ENCODE results near the gene BEST4.
A peak's percentile ranks its signal among the peaks of the same experiment; 100 is the strongest.
"Not testable (repeated sequence)": the region's sequence is repeated elsewhere in the genome, so short reads cannot be mapped to it uniquely, and the experiment has no call there.

The BEST4 gene

DNA sequence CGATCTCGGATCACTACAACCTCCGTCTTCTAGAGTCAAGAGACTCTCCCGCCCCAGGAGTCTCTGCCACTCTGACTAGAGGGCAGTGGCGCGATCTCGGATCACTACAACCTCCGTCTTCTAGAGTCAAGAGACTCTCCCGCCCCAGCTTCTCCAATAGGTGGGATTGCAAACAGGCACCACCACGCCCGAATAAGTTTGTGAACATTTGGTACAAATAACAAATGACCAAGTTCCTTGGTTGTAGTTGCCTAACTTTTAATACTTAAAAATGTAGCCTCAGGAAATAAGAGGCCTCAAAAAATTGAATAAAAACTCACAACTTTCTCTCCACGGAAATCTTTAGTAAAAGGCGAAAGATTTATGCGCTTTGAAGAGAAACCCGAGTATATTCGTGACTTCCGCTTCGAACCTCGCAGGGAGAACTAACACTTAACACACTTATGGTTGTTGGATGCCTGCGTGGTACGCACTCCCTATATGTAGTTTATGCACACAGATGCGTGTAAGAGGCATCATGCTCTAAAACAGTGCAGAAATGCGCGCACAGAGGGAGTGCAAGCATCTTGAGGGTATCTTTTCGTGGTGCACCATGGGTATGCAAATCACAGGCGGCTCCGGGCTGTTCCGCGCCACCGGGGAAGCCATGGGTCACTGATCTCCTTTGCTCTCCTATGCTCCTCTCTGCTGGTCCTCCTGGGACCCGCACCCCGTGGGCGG, 31.8 kb upstream of the BEST4 start:
- DNase-seq (ENCODE audit: low read depth in 4 of 4, low spot score in 1 of 4): peak in 3 of 4 experiments; percentile 59 to 78 (median 78)

- DNase-seq (ENCODE audit: low read depth in 4 of 4, low spot score in 1 of 4): no peak
Measured at GRCh38 chr1:44819196-44819607, 31.2 kb upstream of the BEST4 start.

DNA sequence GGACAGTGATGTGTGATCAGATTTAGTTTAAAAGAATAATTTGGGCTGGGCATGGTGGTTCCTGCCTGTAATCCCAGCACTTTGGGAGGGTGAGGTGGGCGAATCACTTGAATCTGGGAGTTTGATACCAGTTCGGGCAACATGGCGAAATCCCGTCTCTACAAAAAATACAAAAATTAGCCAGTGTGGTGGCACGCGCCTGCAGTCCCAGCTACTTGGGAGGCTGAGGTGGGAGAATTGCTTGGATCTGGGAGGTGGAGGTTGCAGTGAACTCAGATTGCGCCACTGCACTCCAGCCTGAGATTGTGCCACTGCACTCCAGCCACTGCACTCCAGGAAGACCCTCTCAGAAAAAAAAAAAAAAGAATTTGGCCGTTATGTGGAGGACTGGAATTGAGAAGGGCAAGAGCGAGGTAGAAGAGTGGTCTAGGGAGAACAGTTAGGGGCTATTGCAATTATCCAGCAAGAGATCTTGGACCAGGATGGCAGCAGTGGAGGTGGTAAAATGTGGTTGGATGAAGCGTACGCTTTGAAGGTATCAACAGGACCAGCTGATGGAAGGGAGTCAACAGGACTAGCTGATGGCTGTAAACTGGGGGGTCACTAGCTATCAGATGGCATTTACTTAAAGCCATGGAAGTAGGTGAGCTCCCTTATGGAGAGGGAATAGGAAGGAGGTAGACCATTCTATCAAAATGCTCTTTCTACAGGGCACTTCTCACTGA, 30.0 kb upstream of the BEST4 start:
- DNase-seq (ENCODE audit: low read depth in 4 of 4, low spot score in 1 of 4): no peak

- no peak for DNase-seq (ENCODE audit: low read depth in 4 of 4, low spot score in 1 of 4)
Measured at GRCh38 chr1:44817307-44817706, 29.3 kb upstream of the BEST4 start.

DNA sequence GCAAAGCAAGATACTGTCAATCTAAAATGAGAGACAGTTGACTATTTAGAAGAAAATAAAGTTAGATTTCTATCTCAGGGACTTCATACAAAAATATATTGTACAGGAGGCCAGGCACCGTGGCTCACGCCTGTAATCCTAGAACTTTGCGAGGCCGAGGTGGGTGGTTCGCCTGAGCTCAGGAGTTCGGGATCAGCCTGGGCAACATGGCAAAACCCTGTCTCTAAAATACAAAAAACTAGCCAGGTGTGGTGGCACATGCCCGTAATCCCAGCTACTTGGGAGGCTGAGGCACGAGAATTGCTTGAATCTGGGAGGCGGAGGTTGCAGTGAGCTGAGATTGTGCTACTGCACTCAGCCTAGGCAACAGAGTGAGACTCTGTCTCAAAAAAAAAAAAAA, 28.0 kb upstream of the BEST4 start:
- DNase-seq (ENCODE audit: low read depth in 4 of 4, low spot score in 1 of 4): not testable (repeated sequence)

DNA sequence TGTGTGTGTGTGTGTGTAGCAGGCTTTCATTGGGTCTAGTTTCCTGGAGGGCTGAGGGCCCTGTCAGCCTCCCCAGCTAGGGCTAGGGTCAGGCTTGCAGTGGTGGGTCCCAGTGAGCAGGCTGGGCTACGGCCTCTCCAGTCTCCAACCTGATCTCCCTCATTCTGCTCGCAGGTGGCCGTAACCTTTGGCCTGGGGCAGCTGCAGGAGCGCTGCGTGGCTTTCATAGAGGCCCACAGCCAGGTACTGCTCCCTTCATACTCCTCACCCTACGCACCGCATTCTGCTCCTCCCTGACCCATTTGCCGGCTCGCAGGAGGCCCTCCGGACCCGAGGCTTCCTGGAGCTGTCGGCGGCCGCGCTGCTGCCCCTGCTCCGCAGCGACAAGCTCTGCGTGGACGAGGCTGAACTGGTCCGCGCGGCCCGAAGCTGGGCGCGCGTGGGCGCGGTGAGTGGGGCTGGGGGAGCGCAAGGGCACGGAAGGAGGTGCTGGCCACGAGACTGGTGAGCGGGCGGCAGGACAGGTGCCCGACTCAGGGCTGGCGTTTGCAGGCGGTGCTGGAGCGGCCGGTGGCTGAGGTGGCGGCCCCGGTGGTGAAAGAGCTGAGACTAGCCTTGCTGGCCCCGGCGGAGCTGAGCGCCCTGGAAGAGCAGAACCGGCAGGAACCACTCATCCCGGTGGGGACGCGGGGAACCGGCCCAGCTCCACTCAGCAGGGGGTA, 25.0 kb upstream of the BEST4 start:
- no peak for DNase-seq (ENCODE audit: low read depth in 4 of 4, low spot score in 1 of 4)

DNA sequence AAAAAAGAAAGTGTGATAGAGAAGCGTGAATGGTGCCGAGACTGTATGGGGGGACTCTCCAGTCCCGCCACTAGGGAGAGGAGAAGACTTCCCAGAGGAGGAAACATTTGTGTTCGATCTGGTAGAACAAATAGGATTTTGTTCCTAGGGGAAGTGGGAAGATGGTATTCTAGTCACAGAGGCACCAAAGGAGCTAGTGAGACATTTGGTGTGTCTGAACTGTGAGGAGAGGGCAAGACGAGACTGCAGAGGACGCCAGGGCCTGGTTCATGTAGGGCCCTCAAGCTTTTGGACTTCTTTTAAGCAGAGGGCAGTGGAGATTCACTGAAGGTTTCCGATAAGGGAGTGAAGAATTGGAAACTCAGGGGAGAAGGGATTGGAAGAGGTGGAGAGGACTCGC, 23.3 kb upstream of the BEST4 start:
- no peak for DNase-seq (ENCODE audit: low read depth in 4 of 4, low spot score in 1 of 4)

DNA sequence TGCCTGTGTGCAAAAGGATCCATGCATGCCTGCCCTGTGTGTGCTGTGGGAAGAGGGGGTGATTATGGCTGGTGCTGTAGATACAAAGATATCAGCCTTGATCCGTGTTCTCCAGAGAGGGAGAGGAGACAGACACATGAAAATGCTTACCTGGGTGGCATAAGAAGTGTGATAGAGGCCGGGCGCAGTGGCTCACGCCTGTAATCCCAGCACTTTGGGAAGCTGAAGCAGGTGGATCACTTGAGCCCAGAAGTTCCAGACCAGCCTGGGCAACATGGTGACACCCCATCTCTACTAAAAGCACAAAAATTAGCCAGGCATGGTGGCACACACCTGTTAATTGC, 22.8 kb upstream of the BEST4 start:
- not testable (repeated sequence) for DNase-seq (ENCODE audit: low read depth in 4 of 4, low spot score in 1 of 4)

DNA sequence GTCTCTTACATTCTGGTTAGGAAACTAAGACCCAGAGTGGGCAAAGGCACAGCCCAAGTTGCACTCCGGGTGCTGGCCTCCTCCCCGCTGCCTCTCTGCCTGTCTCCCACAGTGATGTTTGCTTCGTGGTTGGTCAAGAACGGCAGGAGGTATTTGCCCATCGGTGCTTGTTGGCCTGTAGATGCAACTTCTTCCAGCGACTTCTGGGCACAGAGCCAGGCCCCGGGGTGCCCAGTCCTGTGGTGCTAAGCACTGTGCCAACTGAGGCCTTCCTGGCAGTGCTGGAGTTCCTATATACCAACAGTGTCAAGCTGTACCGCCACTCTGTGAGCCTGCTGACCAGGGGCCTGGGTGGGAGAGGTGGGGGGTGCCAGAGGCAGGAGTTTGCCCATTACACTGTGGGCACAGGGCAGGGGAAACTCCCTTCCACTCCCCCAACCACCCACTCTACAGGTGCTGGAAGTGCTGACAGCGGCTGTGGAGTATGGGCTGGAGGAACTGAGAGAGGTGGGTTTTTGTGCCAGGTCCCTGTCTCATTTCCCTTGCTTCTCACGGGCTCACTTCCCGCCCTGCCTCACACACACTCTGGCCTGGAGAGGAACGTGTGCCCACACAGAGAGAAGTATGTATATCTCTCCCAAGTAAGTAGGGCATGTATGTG, 22.3 kb upstream of the BEST4 start:
- no peak for DNase-seq (ENCODE audit: low read depth in 4 of 4, low spot score in 1 of 4)

DNA sequence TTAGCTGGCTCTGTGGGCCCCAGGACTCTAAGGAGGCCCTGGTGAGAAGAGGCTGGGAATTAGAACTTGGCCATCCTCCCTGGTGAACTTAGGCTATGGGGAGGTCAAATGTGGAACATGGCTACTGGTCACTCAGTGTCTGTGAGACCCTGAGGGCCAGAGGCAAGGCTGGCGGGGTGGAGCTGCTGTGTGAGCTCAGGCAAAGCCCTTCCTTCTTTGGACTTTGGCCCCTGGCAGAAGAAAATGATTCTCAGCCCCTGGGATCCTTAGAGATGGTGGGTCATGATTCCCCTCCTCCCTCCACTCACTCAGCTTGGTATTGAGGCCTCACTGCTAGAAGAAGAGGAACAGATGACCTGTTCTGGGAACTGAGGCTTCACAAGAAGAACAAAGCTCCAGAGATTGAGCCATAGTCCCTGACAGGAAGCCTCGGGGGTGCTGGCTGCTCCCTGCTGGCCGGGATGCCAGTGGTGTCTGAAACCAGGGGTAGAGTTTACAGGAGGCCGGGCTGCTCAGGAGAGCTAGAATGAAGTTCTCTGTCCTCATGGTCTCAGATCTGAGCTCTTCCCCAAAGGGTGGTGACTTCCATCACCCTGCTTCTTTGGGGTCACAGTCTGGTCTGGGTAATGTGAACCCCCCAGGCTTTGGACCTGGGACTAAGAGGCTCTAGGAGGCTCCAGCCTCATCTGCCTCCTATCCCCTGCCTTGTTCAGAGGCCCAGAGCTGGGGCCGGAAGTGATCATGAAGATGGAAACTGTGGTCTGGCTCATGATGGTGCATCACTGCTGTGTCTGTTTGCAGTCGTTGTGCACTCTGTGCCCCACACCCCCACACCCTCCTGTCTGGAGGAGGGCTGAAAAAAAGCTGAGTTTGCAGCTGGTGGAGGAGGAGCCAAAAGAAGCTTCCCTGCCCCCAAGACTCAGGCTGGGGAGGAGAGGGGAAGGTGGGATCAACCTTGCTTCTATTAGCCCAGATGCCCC, 21.3 kb upstream of the BEST4 start:
- peak in 3 of 4 experiments; percentile 60 to 88 (median 78) for DNase-seq (ENCODE audit: low read depth in 4 of 4, low spot score in 1 of 4)

GRCh38 chr1:44808063-44808937, 20.3 kb upstream of the BEST4 start, which contains the start of gene BTBD19:
TSS of gene BTBD19 (plus strand) at chr1:44808523. CDS start at chr1:44808821, 298 bp downstream.
- peak in 3 of 4 experiments; percentile 55 to 80 (median 65) for DNase-seq (ENCODE audit: low read depth in 4 of 4, low spot score in 1 of 4)

DNA sequence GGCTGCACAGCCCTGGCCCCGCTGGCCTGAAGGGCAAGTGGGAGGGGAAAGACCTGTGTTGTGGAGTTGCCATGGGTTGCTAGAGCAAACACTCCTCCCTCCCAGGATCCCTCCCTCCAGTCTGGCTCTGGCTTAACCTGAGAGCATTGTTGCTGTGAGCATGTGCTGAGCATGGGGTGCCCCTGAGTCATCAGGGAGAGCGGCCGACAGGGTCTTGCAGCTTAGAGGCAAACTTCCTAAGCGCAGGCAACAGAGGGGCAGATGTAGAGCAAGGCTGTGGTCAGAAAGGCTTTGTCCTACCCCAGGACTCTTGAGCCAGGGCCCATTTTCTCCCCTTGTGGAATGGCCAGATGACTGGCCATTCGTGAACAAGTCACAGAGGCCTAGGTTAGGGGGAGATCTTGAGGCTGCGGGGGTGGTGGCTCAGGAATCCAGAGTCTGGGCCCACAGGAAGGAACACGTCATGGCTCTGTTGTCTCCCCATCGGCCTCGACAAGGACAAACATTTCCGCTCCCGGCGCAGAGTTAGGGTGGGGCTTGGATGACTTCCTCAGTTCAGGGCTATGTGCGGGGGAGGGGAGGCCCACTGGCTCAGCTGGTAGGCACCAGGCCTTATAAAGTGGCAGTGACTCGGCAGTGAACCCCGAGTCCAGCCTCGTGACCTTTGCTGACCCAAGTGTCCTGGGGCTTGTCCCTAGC, 19.5 kb upstream of the BEST4 start:
- DNase-seq (ENCODE audit: low read depth in 4 of 4, low spot score in 1 of 4): peak in 3 of 4 experiments; percentile 61 to 90 (median 77)

- DNase-seq (ENCODE audit: low read depth in 4 of 4, low spot score in 1 of 4): no peak
Measured at GRCh38 chr1:44806704-44807363, 18.9 kb upstream of the BEST4 start, which contains the start of gene DYNLT4. TSS of gene DYNLT4 (minus strand) at chr1:44807351. CDS start at chr1:44806668, 683 bp downstream.

DNA sequence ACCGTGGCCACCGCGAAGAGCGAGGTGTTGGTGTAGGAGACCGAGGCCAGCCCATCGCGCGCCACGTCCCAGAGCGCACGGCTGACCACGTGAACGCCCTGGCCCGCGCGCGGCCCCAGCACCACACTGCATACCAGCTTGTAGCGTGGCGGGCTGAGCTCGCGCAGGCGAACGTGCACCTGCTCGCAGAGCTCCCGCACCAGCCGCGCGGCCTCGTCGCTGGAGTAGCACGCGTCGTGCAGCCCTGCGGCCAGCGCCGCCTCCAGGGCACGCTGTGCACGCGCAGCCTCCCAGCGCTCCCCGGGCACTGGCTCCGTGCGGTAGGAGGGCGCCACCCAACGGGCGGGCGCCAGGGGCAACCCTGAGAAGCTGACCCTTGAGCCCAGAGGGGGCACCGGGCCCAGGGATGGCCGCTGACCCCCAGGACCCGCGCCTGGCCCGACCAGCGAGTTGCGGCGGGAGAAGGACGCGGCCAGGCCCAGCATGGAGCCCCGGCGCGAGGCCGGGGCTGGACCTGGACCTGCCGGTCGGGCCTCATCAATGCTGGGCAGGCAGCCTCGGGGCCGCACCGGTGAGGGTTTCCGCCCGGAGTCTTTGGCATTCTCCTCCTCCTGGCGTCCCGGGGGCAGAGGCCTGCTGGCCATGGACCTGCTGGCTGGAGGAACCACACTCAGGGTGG, 18.2 kb upstream of the BEST4 start:
- DNase-seq (ENCODE audit: low read depth in 4 of 4, low spot score in 1 of 4): no peak

DNA sequence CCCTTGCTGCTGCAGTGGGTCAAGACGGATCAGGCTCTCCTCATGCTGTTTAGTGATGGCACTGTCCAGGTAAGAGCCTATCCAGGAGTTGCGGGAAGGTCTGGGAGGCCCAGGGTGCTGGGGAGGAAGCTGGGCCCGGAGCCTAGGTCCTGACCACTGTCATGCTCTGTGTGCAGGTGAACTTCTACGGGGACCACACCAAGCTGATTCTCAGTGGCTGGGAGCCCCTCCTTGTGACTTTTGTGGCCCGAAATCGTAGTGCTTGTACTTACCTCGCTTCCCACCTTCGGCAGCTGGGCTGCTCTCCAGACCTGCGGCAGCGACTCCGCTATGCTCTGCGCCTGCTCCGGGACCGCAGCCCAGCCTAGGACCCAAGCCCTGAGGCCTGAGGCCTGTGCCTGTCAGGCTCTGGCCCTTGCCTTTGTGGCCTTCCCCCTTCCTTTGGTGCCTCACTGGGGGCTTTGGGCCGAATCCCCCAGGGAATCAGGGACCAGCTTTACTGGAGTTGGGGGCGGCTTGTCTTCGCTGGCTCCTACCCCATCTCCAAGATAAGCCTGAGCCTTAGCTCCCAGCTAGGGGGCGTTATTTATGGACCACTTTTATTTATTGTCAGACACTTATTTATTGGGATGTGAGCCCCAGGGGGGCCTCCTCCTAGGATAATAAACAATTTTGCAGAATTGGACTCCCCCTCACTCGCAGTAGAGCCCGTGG, 17.5 kb upstream of the BEST4 start:
- DNase-seq (ENCODE audit: low read depth in 4 of 4, low spot score in 1 of 4): no peak

DNA sequence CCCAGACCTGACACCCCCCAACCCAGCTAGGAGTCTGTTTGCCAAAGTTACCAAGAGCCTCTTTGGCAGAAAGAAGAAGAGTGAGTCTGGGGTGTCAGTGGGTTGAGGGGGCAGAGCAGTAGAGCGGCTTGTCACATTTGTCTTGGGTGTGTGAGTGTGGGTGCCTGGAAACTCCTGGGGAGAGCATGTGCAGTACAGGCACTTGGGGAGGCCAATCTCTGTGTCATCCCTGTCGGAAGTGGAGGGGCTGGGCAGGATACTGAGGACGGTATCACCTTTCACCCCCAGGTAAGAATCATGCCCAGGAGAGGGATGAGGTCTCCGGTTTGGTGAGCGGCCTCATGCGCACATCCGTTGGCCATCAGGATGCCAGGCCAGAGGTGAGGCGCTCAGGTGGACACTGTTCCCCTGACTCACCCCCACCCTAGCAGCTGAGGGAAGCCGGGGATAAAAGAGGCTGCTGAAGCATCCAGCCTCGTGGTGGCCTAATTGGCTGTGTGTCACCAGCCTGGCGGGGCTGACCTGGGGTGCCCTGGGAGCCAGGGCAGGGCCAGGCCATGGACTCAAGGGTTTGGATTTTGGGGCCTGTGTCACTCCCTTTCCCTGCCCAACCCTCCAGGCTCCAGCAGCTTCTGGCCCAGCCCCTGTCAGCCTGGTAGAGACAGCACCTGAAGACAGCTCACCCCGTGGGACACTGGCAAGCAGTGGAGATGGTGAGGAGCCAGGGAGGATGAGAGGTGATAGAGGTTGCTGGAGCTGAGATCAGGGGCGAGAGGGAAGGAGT, 15.5 kb upstream of the BEST4 start:
- no peak for DNase-seq (ENCODE audit: low read depth in 4 of 4, low spot score in 1 of 4)
